ENCODE measurements around the gene TOP3B. TPM values are rescaled to one million over a fixed set of nuclear protein-coding genes. Genes with fewer than 3 reads are reported as not detected.

The TOP3B gene
- total and polyA plus RNA-seq, 4 donors, result 11.9 to 34.2 (median 23.0) TPM

DNA sequence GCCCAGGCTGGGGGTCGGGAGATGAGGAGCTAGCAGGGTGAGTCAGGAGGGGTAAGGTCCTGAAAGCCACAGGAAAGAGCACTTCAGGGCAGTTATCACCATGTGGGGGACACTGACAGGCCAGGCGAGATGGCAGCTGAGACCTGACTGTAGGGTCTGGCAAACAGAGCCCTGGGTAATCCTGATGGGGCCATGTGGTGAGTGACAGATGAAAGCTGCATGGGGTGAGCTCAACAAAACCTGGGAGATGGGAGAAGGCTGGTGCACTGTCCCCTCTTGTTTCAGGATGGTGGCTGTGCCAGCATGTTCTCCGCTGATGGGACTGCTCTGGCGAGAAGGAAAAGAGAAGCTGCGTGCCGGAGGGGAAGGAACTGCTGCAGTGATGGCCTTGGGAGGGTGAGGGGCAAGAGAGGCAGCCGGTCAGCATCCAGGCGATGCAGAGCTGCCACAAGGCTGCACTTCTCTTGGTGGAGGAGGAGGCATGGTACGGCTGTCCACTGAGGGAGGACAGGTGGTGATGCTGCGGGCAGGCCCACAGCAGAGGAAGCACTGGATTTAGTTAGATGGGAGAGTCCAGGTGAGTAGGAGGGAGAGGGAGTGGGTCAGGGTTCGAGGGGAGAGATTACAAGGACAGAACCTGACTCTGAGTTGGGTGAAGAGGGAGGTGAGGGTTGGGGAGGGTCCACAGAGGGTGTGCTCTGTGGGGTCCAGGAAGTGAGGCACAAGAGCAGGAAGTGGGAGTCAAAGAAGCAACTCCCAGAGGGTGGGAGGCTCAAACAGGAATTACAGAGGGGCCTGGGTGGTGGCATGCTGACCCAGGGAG lies 3.8 kb downstream of the TOP3B start:
- ATAC-seq (ENCODE audit: insufficient read depth, low FRiP score) (no peak), DNase-seq (no peak)
- H3K27ac ChIP-seq (ENCODE audit: low read depth in 1 of 2, low read length in 1 of 2), result no peak overlapping the region
- TF ChIP-seq, protein P1, sequence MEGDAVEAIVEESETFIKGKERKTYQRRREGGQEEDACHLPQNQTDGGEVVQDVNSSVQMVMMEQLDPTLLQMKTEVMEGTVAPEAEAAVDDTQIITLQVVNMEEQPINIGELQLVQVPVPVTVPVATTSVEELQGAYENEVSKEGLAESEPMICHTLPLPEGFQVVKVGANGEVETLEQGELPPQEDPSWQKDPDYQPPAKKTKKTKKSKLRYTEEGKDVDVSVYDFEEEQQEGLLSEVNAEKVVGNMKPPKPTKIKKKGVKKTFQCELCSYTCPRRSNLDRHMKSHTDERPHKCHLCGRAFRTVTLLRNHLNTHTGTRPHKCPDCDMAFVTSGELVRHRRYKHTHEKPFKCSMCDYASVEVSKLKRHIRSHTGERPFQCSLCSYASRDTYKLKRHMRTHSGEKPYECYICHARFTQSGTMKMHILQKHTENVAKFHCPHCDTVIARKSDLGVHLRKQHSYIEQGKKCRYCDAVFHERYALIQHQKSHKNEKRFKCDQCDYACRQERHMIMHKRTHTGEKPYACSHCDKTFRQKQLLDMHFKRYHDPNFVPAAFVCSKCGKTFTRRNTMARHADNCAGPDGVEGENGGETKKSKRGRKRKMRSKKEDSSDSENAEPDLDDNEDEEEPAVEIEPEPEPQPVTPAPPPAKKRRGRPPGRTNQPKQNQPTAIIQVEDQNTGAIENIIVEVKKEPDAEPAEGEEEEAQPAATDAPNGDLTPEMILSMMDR (IDR thresholded peaks at IDR 0.05; ENCODE audit: control extremely low read depth, extremely low read depth), result no peak
- no peak overlapping the region for H3K9ac ChIP-seq (ENCODE audit: insufficient read depth in 1 of 2, low read length in 2 of 2)
- H3K9me3 ChIP-seq (ENCODE audit: control insufficient read depth in 4 of 4, insufficient read depth in 3 of 4, low read length in 3 of 4), result no peaks in the 10 kb centered on the region
- H3K4me1 ChIP-seq (ENCODE audit: control insufficient read depth in 5 of 5, insufficient read depth in 5 of 5, low read length in 5 of 5), result peaks cover 0 to 6% (median 3%) of the 10 kb centered on the region in 5 donors
- H3K27me3 ChIP-seq (ENCODE audit: control insufficient read depth in 3 of 3, insufficient read depth in 3 of 3, low read length in 2 of 3), result no peaks in the 10 kb centered on the region
- H3K4me3 ChIP-seq, result no peak overlapping the region
- WGBS, 2 donors, result 73 to 86% methylated on average over 11 of the region's 11 CpGs
- peaks cover 0 to 26% (median 6%) of the 10 kb centered on the region in 4 donors for H3K36me3 ChIP-seq (ENCODE audit: control insufficient read depth in 4 of 4, insufficient read depth in 4 of 4, low read length in 4 of 4)

DNA sequence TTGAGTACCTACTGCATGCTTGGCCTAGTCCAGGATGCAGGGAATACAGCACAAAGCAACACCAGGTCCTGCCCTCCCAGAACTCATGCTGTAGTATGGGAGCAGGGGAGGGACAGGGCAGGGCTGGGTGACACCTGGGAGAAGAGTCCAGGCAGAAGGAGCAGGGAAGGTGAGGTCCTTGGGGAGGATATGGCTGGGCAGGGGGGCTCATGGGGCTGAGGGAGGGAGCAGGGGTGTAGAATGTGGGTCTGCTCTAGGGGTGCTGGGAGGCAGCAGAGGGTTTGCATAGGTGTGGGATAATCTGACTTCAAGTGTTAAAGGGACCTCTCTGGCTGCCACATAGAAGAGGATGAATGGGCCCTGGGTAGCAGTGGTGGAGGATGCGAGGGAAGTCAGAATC lies 4.8 kb downstream of the TOP3B start:
- ATAC-seq (ENCODE audit: insufficient read depth, low FRiP score) (no peak), DNase-seq (no peak)
- TF ChIP-seq, protein P1 (IDR thresholded peaks at IDR 0.05; ENCODE audit: control extremely low read depth, extremely low read depth), result no peak
- Histone ChIP-seq H3K9ac (ENCODE audit: insufficient read depth in 1 of 2, low read length in 2 of 2) (no peak overlapping the region), H3K27ac (ENCODE audit: low read depth in 1 of 2, low read length in 1 of 2) (no peak overlapping the region), H3K9me3 (ENCODE audit: control insufficient read depth in 4 of 4, insufficient read depth in 3 of 4, low read length in 3 of 4) (no peaks in the 10 kb centered on the region), H3K4me3 (no peak overlapping the region), H3K27me3 (ENCODE audit: control insufficient read depth in 3 of 3, insufficient read depth in 3 of 3, low read length in 2 of 3) (no peaks in the 10 kb centered on the region), H3K36me3 (ENCODE audit: control insufficient read depth in 4 of 4, insufficient read depth in 4 of 4, low read length in 4 of 4) (peaks cover 0 to 35% (median 7%) of the 10 kb centered on the region in 4 donors), H3K4me1 (ENCODE audit: control insufficient read depth in 5 of 5, insufficient read depth in 5 of 5, low read length in 5 of 5) (peaks cover 0 to 6% (median 3%) of the 10 kb centered on the region in 5 donors)
- WGBS, 2 donors, result 96 to 100% methylated on average over 1 of the region's 1 CpG

DNA sequence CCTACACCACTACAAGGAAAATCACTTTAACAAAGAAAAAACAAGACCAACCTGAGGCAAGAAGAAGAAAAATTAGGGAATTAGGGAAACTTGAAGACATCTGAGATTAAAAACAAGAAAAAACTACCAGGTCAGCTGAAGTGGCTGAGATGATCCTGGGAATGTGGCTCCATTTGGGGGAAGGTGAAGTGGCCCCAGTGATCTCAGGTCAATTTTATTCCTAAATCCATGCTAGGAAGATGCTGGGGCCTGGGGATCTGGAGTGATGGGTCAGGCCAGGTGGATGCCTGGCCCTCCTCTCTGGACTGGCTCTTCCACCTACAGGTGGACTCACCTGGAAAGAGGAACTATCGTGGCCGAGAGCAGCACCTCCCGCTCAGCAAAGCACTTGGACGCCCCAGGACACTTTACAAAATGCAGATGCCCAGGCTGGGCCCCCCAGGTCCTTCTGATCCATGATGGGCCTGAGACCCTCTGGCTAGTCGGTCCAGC lies 6.7 kb downstream of the TOP3B start:
- H3K4me1 ChIP-seq (ENCODE audit: control insufficient read depth in 5 of 5, insufficient read depth in 5 of 5, low read length in 5 of 5), result peaks cover 0 to 2% (median 0%) of the 10 kb centered on the region in 5 donors
- 97 to 99% methylated on average over 5 of the region's 5 CpGs for WGBS, 2 donors
- no peak overlapping the region for H3K27ac ChIP-seq (ENCODE audit: low read depth in 1 of 2, low read length in 1 of 2)
- H3K4me3 ChIP-seq, result no peak overlapping the region
- TF ChIP-seq, protein P1 (IDR thresholded peaks at IDR 0.05; ENCODE audit: control extremely low read depth, extremely low read depth), result no peak
- H3K27me3 ChIP-seq (ENCODE audit: control insufficient read depth in 3 of 3, insufficient read depth in 3 of 3, low read length in 2 of 3), result no peaks in the 10 kb centered on the region
- DNase-seq (no peak), ATAC-seq (ENCODE audit: insufficient read depth, low FRiP score) (no peak)
- H3K9me3 ChIP-seq (ENCODE audit: control insufficient read depth in 4 of 4, insufficient read depth in 3 of 4, low read length in 3 of 4), result no peaks in the 10 kb centered on the region
- H3K9ac ChIP-seq (ENCODE audit: insufficient read depth in 1 of 2, low read length in 2 of 2), result no peak overlapping the region
- peaks cover 0 to 49% (median 11%) of the 10 kb centered on the region in 4 donors for H3K36me3 ChIP-seq (ENCODE audit: control insufficient read depth in 4 of 4, insufficient read depth in 4 of 4, low read length in 4 of 4)

Data from lung (tissue), 12 donors.